HG02610 (cell line): ENCODE results near the gene WBP1L.
"Not testable (repeated sequence)": the region's sequence is repeated elsewhere in the genome, so short reads cannot be mapped to it uniquely, and the experiment has no call there.

ENCODE experiments used
- ATAC-seq: cut with Tn5 transposase; IDR thresholded peaks from one replicate; pipeline ENCODE4 v1.9.1; 2021; ENCODE audit warnings: mild to moderate bottlenecking, moderate library complexity; ENCODE audit not compliant: unreplicated experiment

WBP1L gene

DNA sequence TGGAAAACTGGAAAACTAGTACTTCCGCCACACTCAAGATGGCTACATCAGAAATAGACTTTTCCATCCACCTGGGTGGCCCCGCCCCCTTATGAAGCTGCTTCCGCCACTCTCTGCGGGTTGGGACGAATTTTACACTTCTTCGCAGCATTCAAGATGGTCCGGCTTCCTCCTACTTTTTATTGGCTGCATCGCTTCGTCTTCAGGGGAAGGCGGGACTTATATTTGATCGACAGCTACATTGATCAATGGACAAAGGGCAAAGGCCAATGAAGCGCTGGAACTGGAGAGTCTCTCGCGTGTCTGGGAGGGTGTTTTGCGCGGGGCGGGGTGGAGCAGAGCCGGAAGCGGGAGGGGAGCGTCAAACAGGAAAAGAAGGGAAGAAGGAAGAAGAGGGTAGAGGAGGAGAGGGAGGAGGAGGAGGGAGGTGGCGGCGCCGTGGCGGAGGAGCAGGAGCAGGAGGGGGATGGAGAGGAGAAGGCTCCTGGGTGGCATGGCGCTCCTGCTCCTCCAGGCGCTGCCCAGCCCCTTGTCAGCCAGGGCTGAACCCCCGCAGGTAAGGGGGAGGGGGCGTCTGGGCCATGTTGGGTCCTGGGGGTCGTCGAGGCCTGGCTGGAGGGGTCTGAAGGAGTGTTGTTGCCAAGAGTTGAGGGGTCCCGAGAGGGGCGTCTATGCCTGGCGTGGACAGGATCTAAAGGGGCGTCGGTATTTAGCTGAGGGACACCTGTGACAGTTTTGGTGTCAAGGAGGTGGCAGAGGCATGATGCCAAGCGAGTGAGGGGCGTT, at the start of gene WBP1L:
TSS of gene WBP1L (plus strand) at position 361 of the 786 bp plus-strand sequence. CDS start at position 467, 106 bp downstream.
- peak; percentile 92 for ATAC-seq

DNA sequence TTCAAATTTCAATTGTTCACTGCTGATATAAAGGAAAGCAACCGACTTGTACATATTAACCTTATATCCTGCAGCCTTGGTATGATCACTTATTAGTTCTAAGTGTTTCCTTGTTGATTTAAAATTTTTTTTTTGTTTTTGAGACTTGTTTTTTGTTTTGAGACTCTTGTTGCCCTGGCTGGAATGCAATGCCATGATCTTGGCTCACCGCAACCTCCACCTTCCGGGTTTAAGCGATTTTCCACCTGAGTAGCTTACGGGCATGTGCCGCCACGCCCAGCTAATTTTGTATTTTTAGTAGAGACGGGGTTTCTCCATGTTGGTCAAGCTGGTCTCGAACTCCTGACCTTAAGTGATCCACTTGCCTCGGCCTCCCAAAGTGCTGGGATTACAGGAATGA, 48.3 kb upstream of the WBP1L start:
- not testable (repeated sequence) for ATAC-seq

DNA sequence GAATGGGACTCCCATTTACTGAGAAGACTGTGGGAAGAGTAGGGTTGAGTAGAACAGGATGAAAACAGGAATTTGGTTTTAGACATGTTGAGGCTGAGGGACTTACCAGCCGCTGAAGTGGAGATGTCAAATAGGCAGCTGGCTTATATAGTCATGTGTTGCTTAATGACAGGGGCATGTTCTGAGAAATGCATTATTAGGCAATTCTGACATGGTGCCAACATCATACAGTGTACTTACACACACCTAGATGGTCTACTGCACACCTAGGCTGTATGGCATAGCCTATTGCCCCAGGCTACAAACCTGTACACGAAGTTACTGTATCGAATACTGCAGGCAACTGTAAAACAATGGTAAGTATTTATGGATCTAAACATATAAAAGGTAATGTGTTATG, 47.0 kb upstream of the WBP1L start:
- no peak for ATAC-seq

DNA sequence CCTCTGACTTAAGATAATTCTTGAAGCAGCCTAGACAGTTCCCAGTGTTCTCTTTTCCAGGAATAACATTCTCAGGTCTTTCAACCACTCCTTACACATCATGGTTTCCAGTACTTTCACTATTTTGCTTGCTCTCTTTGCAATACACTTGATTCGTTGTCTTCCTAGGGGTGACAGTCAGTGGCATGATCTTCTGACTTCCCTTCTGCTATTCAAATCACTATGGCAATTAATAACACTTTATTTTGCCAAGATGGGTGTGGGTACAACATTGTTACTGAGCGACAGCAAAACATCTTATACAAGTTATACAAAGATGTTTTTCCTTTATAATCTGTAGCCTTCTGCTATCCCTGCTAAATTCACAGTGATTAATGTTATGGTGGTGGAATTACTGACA, 44.9 kb upstream of the WBP1L start:
- ATAC-seq: no peak

DNA sequence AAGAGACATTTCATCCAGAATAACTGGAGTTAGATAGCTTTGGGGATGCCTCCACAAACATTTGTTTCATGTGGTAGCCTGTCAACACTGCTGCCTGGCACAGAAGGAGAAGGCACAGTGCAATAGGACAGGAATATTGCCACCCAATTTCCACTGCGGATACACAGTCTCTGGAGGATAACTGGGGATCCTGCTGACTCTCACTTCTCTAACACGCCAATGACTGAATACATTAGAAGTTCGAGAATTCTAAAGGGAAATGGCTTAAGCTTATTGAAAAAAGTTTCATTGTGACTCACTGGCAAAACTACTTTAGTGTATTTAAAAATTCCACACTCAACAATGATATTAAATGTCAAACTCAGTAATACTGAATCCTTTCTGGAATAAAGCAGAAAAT, 42.5 kb upstream of the WBP1L start:
- ATAC-seq: no peak

DNA sequence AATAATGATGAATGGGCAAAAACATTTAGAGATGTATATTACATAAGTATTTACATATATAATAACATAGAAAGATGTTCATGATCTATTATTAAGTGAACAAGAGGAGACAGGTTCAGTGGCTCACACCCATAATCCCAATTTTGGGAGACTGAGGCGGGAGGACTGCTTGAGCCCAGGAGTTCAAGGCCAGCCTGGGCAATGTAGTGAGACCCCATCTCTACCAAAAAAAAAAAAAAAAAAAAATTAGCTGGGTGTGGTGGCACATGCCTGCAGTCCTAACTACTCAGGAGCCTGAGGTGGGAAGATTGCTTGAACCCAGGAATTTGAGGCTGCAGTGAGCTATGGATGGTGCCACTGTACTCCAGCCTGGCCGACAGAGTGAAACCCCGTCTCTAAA, 42.0 kb upstream of the WBP1L start:
- ATAC-seq: no peak

DNA sequence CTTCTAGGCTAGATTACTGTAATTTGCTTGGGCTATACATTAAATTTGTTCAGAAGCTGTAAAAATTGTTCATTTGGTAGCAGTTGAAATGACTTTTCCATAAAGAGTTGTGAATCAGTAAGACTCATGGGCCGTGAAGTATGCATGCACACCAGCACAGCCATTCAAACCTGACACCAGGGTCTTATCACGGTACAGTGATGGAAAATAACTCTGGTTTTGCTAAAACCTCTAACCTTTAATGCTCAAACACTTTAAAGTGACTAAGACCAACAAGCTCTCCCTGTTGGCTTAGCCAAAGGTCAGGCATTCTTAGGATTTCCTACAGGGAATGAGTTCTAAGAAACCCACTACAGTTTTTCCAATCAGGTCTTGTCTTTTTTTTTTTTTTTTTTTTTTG, 41.0 kb upstream of the WBP1L start:
- no peak for ATAC-seq

DNA sequence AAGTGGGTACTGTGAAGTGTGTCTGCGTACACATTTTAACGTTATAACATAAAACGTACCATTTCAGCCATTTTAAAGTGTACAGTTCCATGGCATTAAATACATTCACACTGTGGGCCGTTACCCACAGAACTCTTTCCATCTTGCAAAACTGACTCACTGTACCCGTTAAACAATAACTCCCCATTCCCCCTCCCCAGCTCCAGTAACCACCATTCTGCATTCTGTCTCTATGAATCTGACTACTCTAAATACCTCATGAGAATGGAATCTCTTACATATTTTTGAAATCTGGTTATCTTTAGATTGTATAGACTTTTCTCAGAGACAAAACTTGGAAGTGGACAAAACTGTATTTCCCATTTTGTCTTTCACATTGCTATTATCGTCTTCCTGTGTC, 38.8 kb upstream of the WBP1L start:
- ATAC-seq: no peak

DNA sequence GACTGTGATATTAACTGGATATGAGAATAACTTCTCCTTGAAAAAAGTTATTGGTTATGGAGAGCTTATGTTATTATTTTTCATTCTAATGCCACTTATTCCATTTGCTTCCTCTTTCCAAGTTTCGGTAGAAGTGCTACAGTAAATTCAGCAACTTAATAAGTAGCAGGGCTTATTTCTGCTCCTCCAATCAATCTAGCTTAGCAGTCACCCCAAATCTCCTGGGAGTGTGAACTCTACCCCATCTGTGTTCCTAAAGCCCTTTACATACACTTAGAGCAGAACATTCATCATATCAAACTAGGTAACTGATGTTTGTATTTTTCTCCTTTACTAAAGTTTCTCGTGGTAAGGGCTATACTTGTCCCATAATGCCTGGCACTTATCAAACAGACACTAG, 38.2 kb upstream of the WBP1L start:
- no peak for ATAC-seq

DNA sequence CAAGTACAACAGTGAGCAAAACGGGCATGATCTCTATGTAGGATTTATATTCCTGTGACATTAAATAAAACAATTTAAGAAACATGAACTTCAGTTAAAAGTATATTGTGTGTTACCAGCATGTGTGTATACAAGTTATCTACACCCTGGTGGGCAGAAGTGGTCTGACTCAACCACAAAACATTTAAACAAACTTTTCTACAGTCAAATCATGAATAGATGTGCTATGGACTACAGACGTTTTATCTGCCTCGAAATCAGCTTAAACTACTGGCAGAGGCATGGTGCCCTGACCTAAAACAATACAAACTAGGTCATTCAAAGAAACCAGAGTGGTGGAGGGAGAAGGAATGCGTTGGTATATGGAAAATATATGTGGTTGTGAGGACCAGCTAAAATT, 33.1 kb upstream of the WBP1L start:
- ATAC-seq: no peak

DNA sequence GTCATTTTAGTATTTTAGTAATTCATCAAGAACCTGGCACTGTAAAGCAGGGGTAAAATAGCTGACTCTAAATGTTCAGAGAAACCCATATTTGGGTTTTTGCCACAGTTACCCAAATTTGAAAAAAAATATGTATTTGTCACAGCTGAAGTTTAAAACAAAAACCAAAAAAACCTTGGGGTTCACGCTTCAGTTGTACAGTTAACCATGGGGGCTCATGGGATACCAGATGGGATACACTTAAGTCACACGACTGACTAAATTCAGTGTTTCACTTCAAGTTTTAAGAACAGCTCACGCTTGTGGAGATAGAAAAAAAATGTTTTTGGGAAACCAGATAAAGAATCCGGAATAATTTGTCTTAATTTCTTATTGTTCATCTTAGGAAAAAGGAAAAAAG, 31.7 kb upstream of the WBP1L start:
- ATAC-seq: no peak

DNA sequence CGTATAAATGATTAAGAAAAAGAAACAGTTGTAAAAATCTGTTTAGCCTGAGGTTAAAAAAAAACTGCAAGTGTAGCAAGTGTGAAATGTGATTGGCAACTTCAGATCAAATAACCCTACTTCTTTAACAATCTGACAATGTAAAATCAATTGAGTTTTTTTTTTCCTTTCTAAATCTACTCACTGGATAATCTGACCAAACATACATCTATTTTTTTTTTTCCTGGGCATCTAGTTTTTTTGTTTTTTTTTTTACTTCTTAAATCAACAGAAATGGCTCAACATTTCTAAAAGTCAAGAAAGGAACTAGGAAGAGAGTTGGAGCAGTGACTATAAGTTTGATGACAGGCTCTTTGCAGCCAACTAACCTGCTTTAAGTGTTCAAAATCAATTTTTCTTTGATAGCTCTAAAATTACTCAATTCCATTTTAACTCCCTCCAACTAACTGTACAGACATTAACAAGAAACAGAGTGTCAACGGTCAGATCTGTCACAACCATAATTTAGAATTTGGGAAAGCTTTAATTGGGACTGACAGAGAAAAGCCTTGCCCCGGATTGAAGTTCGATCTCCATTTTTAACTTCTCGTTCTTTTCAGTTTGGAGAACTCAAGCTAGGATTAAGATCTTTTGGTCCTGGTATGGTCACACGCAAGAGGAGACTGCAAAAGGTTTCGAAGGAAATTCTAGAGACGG, 30.8 kb upstream of the WBP1L start:
- no peak for ATAC-seq

DNA sequence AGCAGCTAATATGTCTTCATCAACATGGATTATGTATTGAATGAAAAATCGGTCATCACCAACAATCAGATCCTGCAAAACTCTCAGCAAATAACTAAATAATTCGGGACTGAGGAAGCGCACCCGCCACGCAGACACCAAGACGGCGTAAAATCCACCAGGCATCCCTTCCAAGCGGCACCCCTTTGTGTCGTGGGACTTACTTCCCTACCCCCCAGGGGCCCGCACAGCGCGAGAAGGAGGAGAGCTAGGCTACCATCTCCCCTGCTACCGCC, 30.3 kb upstream of the WBP1L start:
- peak; percentile 38 for ATAC-seq

DNA sequence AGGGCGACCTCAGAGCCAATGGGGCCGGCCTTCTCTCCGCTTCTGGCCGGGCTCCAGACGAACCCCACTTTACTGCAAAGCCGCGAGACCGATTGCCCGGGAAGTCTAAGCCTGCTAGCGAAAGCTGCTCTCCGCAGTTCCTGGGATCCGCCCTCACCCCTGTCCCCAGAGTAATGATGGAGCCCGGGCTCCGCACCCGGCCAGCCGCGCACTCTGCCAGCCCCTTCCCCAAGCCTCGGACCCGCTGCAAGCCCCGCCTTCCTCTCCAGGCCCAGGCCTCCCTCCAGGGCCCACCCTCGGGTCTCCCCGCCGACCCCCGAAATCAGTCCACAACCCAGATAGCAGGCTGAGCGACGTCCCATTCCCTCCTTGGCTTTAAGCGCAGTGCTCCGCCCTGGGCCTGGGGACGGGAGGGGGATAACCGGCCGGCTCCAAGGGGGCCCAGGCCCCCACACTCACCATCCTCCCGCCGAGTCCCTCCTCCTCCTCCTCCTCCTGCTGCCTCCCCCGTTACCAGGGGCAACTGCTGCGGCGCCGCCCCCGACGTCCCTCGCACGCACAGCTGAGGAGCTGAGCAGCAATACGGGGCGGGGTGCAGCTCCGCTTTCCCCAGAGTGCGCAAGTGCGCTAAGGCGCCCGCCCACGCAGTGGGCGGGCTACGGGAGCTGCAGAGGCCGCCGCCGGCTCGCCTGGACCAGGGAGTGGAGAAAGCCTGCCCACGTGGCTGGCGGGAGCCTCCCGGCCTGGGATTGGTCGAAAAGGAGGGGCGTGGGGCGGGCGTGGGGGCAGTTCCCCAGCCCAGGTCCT, 29.7 kb upstream of the WBP1L start, which contains the start of gene ARL3:
TSS of gene ARL3 (minus strand) at position 584 of the 807 bp plus-strand sequence. CDS start at position 462, 122 bp downstream.
- peak; percentile 79 for ATAC-seq

DNA sequence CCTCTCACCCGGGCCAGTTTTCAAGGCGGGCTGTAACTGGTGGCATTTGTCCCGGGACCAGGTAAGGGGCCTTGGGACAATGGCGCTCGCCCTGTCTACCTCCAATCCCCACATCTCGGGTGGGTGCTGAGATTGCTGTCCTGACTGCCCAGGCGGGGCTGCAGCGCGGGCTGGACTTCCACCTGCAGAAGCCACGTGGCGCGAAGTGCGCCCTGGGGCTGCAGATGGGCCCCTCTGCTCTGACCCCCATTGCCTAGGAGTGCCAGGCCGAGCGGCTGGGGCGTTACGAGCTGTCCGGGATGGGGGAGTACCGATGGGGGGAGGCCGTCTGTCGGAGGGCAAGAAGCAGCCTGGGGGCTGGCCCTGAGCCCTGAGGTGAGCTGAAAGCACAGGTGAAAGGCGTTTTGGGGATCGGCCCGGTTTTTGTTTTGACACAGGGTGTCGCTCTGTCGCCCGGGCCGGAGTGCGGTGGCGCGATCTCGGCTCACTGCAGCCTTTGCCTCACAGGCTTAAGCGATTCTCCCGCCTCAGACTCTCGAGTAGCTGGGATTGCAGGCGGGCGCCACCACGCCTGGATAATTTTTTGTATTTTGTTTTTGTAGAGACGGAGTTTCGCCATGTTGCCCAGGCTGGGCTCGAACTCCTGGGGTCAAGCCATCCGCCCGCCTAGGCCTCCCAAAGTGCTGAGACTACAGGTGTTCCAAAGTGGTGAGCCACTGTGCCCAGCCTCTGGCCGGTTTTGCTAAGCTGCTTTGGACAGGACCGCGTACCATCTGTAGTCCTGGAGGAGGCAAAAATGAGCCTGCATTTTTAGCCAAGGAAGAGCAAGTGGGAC, 28.9 kb upstream of the WBP1L start, which contains the start of gene SFXN2:
TSS of gene SFXN2 (plus strand) at position 16 of the 835 bp plus-strand sequence. CDS start 12,001 bp downstream, outside the sequence.
- peak; percentile 4 for ATAC-seq

DNA sequence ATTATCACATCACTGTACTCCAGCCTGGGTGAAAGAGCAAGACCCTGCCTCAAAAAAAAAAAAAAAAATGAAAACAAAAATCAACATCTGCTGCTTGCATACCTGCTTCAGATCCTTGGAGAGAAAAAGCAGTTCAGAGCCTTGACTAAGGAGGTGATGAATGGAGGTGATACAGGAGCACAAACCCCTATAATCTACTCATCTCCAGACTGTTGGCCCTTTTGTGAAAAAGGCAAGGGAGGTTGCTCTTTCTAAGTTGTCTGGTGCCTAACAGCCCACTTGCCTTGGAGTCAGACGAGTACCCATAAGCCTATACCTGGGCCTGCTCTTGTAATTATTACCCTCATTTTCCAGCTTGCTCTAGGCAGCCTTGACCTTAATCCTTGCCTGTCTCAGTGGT, 27.9 kb upstream of the WBP1L start:
- ATAC-seq: no peak

DNA sequence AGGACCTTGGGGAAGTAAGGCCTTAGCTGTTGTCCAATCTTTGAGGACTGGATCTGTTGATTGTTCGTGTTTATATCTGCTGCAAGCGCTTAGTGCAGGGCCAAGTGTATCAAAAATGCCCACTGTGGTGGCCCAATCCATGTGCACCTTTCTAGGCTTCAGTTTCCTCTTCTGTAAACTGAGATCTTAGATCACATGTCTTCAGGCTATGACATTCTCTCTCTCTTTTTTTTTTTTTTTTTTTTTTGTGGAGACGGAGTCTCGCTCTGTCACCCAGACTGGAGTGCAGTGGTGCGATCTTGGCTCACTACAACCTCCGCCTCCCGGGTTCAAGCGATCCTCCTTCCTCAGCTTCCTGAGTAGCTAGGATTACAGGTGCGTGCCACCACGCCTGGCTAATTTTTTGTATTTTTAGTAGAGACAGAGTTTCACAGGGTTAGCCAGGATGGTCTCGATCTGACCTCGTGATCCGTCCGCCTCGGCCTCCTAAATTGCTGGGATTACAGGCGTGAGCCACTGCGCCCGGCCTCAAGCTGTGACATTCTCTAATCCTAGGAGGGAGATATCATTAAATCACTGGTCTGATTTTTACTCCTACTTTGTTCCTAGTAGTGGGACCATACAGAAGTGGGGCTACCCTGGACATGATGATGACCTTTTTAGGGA, 26.7 kb upstream of the WBP1L start:
- not testable (repeated sequence) for ATAC-seq

DNA sequence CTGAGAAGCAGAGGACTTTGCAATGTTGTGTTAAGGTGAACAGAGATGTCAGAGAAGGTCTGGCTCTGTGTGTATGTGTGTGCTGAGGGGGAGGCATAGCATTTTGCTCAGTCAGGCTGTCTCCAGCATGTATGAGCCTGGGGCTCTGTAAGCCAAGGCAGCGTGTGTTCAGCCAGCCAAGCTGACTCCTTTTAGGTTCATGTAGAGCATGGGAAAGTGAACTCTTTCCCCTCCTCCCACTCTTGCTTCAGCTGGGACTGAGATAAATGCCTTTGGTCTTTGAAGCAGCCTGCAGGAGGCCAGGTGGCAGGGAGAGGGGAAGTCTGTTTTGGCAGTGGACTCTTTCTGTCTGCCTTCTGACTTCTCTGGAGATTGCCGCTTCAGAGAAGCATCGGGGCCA, 25.5 kb upstream of the WBP1L start:
- ATAC-seq: no peak

DNA sequence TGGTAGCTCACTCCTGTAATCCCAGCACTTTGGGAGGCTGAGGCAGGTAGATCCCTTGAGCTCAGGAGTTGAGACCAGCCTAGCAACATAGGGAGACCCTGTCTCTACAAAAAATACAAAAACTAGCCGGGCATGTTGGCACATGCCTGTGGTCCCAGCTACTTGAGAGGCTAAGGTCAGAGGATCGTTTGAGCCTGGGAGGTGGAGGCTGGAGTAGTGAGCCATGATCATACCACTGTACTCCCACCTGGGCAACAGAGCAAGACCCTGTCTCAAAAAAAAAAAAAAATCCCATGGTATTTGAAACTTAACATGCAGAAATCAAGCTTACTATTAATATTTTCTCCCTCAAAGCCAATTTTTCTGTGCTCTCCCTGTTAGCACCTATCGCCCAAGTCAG, 23.4 kb upstream of the WBP1L start:
- no peak for ATAC-seq

DNA sequence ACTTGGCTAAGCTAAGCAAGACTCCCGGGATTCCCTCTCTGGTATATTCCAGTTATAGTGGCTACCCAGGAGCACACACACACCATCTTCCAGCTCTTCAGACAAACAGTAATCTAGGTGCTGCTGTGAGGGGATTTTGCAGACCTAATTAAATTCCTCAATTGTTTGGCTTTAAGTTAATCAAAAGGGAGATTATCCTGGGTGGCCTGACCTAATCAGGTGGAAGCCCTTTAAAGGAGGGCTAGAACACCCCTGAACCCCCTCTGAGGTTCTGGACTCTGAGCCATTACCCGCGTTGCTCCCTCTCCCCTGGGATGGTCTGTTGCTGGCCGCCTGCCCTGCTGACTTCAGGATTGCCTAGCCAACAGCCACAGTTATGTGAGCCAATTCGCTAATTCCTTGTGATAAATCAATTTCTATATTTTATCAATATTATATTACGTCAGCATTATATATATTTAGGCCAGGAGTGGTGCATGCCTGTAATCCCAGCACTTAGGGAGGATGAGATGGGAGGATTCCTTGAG, 22.9 kb upstream of the WBP1L start:
- no peak for ATAC-seq
